RCC 7860 (cell line): ENCODE data around the gene SZT2.
"Not testable (repeated sequence)": the region's sequence is repeated elsewhere in the genome, so short reads cannot be mapped to it uniquely, and the experiment has no call there.

ENCODE experiments used
- DNase-seq: peaks from one replicate; pipeline ENCODE4 v3.0.0-alpha.2; 2015; ENCODE audit warnings: low spot score
- FAIRE-seq: peaks from 2 replicates; lab custom pipeline; 2012; peaks lifted over from hg19 to GRCh38; lab: Jason Lieb, UNC

SZT2 gene

DNA sequence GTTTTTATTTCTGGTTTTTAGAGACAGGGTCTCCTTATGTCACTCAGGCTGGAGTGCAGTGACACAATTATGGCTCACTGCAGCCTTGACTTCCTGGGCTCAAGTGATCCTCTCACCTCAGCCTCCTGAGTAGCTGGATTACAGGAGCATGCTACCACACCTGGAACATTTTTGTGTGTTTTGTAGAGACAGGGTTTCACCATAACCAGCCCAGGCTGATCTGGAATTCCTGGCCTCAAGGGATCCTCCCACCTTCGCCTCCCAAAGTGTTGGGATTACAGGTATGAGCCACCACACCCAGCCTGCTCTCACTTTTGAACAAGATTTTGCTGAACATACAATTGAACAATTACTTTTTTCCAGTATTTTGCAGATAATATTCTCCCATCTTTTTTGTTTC is 88.0 kb downstream of the SZT2 start:
- DNase-seq (no peak), FAIRE-seq (no peak)

DNA sequence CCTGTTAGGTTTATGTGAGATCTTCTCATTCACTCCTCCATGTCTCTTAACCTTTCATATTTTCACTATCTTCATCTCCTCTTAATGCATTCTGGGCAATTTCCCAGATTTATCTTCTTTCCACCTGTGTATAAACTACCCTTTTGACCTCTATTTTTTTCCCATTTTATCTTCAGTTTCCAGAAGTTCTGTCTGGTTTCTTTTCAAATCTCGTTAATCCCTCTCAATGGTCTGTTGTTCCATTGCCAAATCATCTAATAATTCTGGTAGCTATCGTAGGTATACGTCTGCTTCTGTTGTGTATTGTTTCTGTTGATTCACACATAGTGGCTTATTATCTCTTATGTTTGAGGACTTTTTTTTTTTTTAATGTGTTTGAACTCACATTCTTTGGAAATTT is 89.7 kb downstream of the SZT2 start:
- FAIRE-seq (no peak), DNase-seq (no peak)

DNA sequence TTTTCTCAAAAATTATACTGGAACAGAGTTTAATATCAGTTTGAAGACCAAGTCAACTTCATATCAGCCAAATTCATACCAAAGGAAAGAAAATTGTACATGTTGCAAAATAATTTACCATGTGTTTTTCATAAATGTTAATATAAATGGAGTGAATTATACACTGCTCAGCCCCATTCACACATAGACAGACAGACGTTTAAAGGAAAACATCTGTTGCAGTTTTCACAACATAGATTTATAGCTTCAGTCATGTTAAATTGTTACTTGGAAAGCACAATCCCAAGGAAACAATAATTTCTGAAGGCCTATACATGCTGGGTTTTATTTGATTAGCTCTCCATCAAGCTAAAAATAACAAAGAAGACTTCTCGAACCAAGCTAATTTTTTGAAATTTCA is 91.8 kb downstream of the SZT2 start:
- DNase-seq (no peak), FAIRE-seq (no peak)

DNA sequence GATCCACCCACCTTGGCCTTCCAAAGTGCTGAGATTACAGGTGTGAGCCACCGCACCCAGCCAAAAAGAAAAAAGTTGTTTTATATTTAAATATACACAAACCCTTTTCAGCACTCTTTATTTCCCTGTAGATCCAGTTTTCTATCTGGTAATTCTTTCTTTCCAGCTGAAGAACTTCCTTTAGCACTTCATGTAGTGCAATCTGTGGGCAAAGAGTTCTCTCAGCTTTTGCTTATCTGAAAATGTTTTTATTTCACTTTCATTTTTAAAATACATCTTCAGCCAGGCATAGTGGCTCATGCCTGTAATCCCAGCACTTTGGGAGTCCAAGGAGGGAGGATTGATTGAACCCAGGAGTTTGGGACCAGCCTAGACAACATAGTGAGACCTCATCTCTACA is 92.5 kb downstream of the SZT2 start:
- FAIRE-seq = no peak
- no peak for DNase-seq

DNA sequence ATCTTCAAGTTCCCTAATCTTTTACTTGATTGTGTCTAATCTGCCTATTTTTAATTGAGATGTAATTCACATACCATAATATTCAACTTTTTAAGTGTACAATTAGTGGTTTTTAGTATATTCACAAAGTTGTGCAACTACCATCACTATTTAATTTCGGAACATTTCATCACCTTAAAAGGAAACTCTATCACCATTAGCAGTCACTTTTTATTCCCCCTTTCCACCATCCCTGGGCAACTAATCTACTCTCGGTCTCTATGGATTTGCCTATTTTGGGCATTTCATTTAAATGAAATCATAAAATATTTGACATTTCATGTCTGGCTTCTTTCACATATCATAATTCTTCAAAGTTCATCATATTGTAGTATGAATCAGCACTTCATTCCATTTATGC is 94.7 kb downstream of the SZT2 start:
- DNase-seq = no peak
- no peak for FAIRE-seq

DNA sequence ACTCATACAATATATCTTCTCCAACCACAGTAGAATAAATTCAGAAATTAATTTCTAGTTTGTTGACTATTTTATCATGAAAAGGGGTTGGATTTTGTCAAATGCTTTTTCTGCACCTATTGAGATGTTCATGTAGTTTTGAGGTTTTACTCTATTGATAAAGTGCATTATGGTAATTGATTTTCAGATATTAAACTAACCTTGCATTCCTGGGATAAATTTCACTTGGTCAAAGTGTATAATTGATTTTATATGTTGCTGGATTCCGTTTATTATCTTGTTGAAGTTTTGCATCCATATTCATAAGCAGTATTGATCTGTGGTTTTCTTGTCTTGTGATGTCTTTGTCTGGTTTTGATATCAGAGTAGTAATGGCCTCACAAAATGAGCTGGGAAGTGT is 98.5 kb downstream of the SZT2 start:
- DNase-seq (no peak), FAIRE-seq (no peak)

DNA sequence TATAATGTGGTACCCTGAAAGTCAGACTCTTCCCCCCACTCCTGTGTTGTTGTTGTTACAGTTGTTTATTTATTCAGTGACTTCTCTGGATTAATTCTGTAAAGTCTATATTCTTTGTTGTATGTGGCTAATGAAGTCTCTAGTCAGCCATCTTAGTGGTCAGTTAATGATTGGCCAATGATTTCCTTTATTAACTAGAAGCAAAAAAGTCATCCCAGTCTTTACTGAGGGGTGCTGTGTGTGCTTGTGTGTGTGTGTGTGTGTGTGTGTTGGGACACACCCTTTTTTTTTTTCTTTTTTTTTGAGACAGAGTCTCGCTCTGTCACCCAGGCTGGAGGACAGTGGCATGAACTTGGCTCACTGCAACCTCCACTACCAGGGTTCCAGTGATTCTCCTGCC is 101.4 kb downstream of the SZT2 start:
- FAIRE-seq (no peak), DNase-seq (peak; percentile 20)

DNA sequence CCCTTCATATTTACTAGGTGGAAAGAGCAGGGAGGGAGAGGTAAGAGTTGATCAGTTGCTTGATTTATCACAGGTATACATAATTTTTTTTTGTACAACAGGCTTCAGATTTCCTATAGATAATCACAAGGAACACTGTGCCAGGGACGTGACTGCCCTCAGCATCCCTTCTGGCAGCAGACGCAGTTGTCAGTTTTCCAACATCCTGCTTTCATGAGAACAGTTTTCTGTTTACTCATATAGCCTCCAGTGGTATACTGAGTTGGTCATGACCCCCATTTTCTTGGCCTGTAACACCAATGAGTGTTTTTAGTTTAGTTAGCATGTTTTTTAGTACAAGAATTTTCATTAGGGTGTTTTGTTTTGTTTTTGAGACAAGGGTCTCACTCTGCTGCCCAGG is 103.1 kb downstream of the SZT2 start:
- FAIRE-seq (no peak), DNase-seq (no peak)

DNA sequence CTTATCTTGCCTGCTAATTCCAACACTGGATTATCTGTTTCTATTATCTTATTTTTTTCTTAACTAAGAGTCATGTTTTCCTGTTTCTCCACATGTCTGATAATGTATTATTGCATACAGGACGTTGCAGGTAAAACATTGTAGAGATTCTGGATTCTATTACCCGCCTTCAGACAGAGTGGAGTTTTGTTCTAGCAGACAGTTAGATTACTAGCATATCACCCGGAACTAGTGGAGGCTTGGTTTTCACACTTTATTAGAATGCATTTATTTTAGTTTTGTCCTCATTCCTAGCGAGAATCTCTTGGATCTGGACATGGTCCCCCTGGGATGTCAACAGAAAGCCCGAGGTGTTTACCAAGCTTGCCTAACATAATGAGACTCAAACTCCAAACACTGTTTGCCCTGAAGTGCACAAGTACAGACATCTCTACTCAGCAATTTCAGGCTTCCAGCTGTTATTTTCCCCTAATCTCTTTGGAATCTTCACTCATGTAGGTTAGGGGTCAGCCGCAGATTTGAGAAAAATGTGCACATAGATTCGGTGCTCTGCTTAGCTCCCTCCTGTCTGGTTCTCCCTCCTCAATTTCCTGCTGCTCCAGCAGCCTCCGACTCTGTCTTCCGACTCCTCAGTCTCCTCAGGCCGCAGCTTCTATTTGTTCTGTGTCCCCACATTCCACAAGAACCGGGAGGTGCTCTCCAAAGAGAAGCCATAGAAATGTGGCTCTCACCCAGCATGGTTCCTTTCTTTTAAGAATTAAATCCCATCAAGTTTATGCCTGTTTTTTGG is 104.2 kb downstream of the SZT2 start:
- FAIRE-seq (no peak), DNase-seq (no peak)

DNA sequence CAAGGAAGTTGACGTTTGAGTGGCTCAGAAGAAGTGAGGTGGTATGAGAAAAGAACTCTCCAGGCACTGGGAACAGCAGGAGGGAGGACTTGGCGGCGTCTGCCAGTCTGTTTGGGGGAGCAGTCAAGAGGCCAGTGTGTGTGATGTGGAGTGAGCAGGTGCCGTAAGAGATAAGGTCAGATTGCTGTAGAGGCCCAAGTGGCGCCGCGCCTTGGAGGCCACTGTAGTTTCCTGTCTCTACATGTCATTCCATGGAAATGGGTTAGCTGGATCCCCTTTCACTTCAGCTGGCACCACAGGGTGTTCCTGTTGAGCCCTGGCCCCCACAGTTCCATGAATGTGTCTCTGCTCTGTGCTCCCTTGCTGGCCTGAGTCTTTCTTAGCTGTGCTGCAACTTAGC is 105.5 kb downstream of the SZT2 start:
- no peak for FAIRE-seq

DNA sequence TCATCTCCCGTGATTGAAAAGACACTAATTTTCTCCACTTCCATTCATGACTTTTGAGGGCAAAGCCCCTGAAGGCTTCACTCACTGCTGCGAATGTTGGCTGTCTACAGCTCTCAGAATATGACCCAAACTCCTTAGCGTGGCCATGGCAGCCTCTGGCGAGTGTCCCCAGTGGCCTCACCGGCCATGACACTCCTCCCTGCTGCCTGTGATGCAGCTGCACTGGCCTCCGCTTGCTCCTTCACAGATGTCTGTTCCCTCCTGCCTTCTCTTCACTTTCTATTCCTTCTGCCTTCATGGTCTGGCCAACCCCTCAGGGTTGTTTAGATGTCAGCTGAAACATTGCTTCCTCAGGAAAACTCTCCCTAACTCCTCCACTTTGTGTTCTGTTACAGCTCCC is 110.2 kb downstream of the SZT2 start:
- DNase-seq (no peak), FAIRE-seq (no peak)

More for the DNA sequence above, 105.5 kb downstream of the SZT2 start:
- DNase-seq = no peak

DNA sequence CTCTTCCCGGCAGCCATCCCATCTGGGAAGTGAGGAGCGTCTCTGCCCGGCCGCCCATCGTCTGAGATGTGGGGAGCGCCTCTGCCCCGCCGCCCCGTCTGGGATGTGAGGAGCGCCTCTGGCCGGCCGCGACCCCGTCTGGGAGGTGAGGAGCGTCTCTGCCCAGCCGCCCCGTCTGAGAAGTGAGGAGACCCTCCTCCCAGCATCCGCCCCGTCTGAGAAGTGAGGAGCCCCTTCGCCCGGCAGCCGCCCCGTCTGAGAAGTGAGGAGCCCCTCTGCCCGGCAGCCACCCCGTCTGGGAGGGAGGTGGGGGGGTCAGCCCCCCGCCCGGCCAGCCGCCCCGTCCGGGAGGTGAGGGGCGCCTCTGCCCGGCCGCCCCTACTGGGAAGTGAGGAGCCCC is 112.1 kb downstream of the SZT2 start:
- DNase-seq, FAIRE-seq: not testable (repeated sequence)

DNA sequence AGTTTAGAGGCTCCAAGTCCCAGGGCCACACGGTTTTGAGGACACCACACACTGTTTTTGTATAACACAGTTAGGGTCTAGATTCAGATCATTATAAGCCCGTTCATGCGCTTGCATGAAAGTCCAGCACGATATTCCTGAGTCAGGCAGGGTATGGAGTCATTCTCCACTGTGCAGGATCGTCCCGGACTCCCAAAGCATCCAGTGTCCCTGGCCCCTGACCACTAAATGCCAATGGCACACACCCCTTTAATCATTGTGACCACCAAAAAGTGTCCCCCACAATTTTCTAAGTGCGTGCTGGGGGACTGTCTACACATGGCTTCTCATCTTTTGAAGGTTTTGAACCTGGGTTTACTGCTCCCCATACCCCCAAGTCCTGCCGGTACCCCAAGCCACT is 113.8 kb downstream of the SZT2 start:
- DNase-seq (no peak), FAIRE-seq (no peak)
